K562 treated with DMSO at 1 percent for 48 hours (cell line): Measurements from ENCODE around the gene C3orf33. TPM values are rescaled to one million over a fixed set of nuclear protein-coding genes. Genes with fewer than 3 reads are reported as not detected.

Source experiments
- total RNA-seq: library from RNA; unstranded; fragments of 300-600 nt; gene quantifications from 2 replicates; pipeline ENCODE4 v1.2.3, GENCODE V29; 2022; ENCODE audit warnings: low replicate concordance; ENCODE audit errors: extremely low read depth

Gene C3orf33, protein sequence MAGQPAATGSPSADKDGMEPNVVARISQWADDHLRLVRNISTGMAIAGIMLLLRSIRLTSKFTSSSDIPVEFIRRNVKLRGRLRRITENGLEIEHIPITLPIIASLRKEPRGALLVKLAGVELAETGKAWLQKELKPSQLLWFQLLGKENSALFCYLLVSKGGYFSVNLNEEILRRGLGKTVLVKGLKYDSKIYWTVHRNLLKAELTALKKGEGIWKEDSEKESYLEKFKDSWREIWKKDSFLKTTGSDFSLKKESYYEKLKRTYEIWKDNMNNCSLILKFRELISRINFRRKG
- total RNA-seq: not detected in 2 replicates

DNA sequence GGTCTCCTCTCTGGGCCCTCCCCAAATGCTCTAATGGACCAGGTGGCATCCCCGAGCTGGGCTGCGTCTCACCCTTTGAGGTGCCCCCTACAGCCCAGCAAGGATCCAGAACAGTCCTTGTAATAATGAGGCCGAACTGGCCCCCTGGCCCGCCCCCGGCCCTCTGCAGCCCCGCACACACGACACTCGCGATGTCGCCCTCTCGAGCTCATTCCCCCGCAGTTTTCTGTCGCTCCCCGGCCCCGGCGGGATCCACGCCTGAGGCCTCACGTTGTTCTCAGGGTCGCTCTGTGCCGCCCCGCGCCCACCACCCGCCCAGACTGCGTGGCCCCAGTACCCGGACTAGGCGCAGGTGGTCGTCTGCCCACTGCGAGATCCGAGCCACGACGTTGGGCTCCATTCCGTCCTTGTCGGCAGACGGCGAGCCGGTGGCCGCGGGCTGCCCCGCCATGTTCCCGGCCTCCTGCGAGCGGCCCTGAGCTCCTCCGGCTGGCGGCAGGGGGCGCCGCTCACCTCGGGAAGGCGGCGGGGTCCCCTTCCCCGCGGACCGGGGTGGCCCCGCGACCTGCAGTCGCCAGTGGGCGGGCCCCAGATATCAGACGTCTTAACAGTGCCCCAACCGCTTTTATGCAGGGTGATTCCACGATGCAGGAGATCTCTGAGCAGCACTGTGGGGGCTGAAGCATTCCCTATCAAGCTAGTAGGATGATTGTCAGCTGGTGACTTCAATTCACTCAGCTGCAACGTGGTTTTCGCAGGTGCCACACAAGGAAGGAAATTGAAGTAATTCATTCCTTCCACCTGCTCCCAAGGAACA is at the start of gene C3orf33:
Gene C3orf33 (minus strand): TSS at position 477 of the 817 bp plus-strand sequence. CDS start 26 bp downstream, at position 451.

DNA sequence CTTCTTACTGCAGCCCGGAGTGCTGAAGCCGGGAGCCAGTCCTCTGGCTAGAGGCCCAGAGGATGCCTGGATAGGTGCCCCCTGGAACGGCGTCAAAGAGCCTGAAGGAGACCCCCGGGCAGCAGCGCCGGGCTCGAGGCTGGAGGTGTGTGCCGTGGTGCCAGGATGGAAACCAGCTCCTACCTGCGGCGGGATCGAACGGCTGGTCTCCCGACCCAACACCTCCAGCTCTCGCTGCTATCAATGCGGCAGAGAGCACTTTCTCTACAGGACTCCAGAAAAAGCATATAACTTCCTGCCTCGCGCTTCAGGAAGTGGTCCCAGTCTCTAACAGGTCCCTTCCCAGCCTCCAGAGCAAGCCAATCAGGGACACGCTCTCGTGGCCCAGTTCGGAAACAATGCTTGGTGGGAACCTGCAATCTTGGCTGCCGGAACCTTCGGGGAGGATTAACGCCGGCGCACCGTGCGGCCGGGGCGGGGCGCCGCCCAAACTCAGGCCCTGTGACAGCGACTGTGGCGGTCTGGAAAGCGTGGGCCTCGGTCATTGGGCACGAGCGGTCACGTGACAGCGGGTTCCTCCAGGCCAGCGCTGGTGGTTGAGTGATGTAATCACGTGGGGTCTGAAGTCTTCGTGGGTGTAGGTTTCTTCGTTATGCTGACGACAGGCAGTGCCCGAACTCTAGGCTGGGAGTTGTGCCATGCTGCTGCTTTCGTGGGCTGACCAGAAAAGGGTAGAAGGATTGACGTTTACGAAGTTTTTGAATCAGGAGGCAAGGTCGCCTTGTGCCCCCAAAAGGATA is 48.3 kb upstream of the C3orf33 start, which contains the start of gene SLC33A1:
Gene SLC33A1 (minus strand): TSS at position 287 of the 800 bp plus-strand sequence. CDS start 430 bp downstream, outside the sequence.

DNA sequence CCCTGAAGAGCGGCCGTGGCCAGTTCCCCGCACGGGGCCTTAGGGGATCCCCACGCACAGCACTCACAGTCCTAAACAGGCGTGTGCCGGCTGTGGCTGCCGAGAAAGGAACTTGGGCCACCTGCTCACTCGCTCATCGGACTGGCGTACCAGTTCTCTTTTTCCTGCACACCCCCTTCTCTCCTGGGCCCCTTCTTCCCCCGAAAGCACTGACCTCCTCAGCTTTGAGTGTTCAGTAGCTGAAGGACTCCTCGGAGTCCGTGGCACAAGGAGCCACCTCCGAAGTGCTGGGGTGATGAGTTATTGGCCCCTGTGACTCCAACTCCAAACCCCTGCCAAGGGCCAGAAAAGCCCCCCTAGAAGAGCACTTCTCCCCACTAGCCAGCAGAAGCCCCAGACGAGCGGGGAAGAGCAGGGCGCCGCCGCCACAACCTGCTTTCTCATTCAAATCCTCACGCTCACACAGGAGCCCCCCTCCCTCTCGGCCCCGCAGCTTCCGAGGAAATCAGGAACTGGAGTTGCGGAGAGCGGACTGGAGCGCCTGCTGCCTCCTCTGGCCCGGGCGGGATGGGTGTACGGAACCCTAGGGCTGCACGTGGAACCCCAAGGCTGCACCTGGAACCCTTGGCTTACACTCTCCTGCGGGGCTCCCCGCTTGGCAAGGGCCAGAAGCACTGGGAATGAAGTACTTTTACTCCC is 61.3 kb downstream of the C3orf33 start, which contains the start of gene PLCH1:
Gene PLCH1 (minus strand): TSS at position 446 of the 699 bp plus-strand sequence. CDS start 40,847 bp downstream, outside the sequence.

Other genes starting within 250 kb of the C3orf33 start
- gene PLCH1, start 61.2 kb downstream of the C3orf33 start, total RNA-seq: not detected in 2 replicates
- not detected in 2 replicates for gene SLC33A1, start 48.1 kb upstream of the C3orf33 start, total RNA-seq
- gene GMPS, start 64.4 kb upstream of the C3orf33 start, total RNA-seq: not detected in 2 replicates